GM18499 (cell line): Measurements from ENCODE around the gene ETV6.

ENCODE experiments used
- ATAC-seq: cut with Tn5 transposase; IDR thresholded peaks from one replicate; pipeline ENCODE4 v1.9.1; 2021; ENCODE audit warnings: moderate number of reproducible peaks; ENCODE audit not compliant: insufficient read depth, unreplicated experiment

Gene ETV6

DNA sequence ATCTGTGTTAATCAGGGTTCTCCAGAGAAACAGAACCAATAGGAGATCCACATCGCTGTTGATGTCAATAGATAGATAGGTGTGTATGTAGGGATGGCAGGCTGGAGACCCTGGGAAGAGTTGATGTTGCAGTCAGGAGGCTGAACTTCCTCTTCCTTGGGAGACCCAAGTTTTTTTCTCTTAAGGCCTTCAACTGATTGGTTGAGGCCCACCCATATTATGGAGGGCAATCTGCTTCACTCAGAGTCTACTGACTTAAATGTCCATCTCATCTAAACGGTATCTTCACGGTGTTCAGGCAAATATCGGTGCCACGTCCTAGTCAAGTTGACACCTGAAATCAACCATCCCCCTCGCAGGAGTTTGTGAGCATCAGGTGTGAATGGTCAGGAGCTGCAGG is 63.0 kb downstream of the ETV6 start:
- no peak for ATAC-seq

DNA sequence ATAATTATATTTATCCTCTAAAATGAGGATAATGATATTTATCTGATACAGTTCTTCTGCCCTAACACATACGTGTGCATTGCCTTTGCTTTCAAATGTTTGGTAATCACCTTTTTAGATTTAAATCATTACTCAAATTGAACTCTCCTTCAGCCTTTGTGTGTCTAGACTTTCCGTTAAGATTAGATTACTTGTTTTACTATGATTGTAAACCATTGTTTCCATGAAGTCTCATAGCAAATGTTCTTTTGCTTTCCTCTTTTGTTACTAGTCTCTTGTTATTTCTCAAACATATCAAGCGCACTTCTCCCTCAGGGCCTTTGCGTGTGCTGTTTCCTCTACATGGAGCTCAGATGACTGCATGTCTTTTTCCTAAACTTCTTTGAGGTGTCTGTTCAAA is 63.7 kb downstream of the ETV6 start:
- ATAC-seq, result no peak

DNA sequence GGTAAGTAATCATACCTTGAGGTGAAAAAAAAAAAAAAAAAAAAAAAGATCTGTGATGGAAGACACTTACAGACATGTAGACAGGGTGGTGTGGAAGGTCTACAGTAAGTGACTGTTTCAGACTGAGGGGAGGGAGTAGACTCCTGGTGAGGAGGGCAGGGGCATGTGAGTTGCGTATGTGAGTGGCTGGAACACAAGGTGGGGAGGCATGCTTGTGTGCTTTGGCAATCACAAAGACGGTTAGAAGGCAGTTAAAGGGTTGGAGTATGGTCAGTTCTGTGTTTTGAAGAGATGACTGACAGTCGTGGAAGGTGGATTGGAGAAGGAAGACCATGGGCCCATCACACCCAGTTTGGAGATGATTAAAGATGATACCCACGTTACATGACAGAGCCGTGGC is 65.2 kb downstream of the ETV6 start:
- no peak for ATAC-seq

DNA sequence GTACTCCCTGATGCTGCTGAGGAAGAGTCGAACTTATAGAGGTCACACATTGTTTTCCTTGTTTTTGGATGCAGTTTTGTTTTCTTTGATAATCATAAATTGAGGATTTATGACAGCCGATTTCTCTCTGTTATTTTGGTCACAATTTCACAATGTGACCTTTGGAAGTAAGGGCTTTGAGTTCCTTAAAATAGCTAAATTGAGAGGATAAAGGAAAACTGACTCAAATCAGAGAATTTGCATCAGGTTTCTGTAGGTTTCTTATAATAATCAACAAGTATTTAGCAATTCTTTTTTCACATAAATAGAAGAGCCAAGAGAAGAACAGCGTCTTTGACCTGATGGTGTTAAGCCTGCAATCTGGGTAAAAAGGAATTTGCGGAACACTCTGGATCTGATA is 66.1 kb downstream of the ETV6 start:
- ATAC-seq, result no peak

DNA sequence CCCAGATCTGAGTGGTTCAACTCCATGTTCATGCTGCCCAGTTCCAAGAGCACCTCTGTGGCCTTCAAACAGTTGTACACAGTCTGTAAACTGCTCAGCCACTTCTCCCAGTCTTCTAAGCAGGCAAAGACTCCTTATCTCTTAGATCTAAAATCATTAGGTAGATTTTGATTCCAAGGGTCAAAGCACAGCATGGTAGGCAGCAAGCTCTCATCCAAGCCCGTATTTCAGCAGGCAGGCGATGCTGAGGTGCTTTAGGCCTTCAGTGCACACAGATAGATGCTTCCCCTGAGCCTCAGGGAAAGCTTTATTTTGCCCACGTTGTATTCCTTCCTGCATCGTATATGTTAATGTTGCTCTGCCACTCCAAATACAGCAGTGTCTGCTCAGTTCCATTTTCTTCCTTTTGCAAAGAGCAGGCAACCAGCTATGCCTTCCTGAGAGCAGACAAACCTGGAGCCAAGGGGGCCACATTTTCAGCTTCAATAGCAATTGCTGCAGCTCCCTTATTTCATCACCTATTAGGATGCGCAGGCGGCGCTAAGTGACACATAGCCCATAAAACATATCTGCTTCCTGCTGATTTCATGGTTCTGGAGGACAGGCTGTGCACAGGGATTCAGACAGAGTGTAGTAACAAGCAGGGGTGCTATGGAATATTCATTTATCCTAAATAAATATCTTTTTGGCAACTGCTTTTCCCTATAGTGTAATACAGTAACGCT is 67.5 kb downstream of the ETV6 start:
- ATAC-seq, result no peak

DNA sequence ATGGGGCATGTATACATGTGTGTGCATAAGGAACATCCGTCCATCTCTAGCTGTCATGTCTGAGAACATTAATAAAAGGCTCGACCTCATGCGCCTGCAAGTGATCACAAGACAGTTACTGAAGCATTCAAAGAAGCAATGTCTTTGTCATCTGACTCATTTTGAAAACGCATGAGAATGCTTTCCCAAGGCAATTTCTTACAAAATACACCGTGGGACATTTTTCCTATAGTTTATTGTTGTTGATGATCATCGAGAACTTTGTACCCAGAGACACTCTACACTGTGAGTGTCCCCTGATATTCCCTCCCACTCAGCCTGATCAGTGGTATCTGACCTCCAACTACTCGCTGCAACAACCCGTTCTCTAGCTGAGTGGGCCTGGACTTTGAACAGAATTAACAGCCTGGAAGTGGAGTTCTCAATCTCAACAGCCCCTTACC is 68.1 kb downstream of the ETV6 start:
- no peak for ATAC-seq

DNA sequence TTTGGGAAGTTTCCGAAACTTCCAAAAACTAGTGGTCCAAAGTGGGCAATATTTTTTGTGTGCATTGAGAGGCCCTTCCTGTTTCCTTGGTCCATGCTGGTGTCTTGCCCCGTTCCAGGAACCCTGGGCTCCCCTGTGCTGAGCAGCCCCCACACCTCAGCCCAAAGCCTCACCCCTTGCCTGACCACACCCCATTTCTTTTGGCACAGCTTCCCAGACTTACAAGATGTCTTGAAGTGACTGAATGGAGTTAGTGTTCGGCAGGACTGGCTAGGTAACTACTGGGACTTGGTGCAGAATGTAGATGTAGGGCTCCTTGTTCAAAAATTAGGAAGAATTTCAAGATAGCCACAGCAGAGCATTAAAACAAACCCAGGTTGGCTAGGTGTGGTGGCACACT is 68.6 kb downstream of the ETV6 start:
- no peak for ATAC-seq

DNA sequence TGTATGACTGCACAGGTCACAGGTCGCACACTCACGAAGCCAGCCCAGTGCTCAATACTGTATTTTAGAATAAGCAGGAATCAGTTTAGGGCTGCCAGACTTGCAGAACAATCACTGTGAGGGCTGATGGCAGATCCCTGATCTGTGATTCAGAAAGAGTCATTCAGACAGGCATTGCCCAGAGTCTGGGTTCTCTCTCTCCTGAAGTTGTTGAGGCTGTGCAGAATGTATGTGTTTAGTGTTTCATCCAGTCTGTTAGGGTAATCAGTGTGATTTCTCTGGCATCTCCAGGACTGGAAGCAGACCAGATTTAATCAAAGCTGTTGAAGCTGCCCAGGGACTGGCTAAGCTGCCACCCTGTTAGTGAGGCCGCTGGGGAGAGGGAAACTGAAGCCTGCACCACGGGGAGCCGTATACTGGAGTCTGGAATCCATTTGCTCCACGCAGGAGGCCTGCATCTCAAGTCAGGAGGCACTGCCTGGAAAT is 69.3 kb downstream of the ETV6 start:
- ATAC-seq, result no peak

DNA sequence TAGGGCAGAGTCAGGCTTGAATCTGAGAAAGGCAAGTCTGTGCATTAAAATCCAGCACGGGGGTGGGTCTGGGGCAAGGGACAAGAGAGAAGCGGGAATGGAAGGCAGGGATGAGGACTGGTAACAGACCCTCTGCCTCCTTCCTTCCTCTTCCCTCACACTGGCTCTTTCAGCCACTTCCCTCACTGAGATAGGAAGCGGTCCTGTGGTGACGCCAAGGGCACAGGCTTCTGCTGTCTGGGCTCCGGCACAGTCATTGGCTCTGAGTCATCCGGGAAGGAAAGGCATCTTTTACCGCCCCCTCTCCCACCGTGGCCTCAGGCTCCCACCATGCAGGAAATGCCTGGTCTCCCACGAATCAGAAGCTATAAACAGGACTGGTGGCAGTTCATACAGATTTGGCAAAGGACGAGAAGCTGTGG is 70.2 kb downstream of the ETV6 start:
- ATAC-seq, result no peak

DNA sequence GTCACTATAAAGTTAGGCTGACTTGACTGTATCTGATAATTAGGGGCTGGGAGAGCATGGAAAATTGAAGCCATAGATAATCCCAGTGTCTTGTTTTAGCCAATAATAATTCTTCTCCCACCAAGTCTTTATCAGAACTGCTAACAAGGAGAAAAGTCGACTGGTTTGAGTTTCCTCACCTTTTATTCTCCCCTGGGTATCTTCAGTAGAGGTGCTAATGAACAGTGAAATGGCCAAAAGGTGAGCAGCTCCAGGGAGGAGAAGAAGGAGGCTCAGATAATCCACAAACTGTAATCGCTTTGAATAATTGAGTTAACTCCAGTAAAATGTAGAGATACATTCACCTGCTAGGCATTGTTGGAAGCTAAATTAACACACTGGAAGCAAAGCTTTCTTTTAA is 72.6 kb downstream of the ETV6 start:
- no peak for ATAC-seq

DNA sequence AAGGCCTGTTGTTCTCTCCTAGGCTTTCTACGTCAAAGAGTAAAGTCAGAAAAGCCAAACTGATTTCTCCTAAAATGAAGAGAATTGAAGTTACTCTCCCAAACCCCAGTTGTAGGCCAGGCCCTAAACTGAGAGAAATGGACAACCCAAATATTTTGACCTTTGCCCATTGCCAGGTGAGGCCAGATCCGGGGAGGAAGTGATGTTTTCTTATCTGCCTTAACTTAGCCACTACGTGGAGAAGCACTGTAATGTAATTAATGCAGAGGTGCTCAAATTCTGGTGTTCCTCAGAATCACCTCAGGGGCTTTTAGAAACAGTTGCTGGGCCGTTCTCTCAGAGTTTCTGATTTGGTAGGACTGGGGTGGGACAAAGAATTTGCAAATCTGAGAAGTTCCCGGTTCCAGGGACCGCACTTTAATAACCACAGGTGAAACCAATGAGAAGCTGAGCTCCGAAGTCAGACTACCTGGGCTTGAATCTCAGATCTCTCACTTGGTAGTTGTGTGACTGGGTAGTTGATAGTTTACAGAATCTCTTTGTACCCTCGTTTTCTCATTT is 73.2 kb downstream of the ETV6 start:
- no peak for ATAC-seq

DNA sequence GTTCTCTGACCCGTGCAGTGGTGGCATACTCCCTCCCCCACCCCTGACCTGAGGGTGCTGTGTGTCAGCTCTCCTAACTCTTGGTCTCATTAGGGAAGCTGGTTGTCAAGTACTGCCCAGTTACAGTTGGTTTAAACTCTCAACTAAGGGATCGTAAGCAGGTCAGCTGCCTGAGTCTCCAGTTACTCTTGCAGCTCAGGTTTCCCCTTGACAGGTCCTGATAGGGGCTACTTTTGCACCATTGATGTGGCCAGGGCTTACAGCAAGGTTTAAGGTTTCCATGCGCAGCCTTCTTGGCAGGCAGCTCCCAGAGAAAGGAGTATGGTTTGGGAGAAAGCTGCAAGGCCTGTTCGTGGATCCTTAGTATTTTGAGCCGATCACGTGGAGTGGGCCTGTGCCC is 74.5 kb downstream of the ETV6 start:
- no peak for ATAC-seq

DNA sequence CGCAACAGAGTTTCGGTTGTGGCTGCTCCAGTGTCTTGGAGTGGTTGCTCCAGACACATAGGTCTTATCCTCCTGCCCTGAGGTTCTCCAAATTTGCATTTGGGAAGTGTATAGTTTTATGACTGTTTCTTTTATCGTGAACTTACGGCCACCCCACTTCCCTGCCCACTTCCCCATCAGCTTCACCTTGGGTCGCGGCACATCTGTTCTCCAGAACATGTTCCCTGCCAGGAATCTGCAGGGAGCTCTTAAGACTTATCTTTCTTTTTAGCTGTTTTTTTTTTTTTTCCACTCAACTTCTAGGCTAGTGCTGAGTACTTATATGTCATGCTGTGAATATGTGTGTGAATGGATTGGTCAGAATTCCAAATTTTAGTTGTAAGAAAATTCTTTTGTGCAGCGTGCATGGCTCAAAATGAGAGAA is 75.4 kb downstream of the ETV6 start:
- no peak for ATAC-seq

DNA sequence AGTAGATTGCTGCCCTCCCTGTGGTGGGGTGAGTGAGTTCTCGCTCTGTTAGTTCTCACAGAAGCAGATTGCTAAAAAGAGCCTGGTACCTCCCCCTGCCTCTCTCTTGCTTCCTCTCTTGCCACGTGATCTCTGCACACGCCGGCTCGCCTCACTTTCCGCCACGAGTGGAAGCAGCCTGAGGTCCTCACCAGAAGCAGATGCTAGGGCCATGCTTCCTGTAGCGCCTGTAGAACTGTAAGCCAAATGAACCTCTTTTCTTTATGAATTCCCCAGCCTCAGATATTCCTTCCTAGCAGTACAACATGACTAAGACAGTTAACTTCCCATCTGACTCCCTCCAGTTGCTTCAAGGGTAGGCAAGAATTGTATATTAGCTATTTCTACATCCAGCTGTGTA is 76.2 kb downstream of the ETV6 start:
- ATAC-seq, result no peak

DNA sequence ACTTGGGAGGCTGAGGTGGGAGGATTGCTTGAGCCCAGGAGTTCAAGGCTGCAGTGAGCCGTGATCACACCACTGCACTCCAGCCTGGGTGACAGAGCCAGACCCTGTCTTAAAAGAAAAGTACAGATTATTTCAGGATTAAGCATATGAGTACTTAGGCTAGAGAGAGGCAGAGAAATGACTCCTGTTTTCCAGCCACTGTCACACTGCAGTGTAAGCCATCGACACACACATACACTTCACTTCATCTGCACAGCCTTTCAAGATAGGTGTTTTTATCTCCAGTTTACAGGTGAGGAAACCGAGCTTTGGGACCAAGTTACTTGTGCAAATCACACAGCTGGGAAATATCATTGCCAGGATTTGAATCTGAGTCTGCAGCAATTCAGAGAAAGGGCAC is 77.2 kb downstream of the ETV6 start:
- ATAC-seq, result no peak

DNA sequence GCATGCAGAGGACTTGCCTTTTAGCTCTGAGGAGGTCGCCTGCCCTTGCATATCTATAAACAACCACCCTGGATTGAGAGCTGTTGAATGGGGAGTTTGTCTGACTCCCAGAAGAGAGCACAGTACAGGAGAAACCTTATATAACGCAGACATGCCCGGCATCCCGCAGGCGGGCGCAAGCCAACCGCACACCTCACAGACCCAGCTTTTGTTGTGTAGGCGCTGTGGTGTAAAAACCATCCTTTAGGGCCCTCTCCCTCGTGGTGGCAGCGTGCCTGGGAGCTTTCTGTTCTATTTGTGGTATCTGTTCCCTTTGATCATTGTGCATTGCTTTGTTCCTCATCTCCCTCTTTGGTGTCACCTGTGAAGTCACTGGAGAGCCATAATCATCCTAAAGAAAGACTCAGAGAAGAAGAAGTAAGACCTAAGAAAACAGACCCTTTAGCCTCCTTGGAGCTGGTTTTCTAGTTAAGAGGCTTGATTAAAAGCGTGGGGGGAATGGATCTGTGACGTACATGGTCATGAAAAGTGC is 77.7 kb downstream of the ETV6 start:
- ATAC-seq, result no peak

DNA sequence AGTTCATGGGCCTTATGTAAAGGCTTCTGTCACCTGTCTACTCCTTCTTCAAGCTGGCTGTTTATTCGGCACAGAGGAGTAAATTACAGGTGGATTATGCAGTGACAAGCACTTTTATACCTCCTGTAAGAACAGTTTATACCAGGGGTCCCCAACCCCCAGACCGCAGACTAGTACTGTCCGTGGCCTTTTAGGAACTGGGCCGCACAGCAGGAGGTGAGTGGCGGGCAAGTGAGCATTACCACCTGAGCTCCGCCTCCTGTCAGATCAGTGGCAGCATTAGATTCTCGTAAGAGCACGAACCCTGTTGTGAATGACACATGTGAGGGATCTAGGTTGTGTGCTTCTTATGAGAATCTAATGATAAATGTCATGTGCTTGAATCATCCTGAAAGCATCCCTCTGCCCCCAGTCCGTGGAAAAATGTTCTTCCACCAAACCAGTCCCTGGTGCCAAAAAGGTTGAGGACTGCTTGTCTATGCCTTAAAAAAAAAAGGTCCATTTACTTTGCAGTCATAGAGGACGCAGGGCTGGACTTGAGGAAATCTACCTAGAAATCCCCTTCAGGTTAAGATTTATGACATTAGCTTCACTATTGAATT is 78.8 kb downstream of the ETV6 start:
- ATAC-seq, result no peak

DNA sequence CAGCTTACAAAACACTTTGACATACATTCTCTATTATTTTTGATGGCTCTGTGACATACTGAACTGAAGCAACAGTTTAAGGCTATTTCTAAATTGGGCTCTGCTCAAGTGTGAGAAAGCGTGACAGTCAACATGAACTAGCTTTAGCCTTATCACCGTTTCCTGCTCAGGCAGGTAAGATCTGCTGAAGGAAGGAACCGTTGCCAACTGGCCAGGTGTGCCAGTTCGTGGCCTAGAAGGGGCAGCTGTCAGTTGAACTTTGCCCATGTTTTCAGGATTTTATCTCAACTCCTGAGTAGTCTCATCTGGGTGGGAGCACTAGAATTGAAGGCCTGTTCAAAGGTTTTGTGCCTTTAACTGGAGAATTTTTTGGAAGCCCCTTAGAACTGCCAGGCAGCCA is 79.5 kb downstream of the ETV6 start:
- no peak for ATAC-seq

DNA sequence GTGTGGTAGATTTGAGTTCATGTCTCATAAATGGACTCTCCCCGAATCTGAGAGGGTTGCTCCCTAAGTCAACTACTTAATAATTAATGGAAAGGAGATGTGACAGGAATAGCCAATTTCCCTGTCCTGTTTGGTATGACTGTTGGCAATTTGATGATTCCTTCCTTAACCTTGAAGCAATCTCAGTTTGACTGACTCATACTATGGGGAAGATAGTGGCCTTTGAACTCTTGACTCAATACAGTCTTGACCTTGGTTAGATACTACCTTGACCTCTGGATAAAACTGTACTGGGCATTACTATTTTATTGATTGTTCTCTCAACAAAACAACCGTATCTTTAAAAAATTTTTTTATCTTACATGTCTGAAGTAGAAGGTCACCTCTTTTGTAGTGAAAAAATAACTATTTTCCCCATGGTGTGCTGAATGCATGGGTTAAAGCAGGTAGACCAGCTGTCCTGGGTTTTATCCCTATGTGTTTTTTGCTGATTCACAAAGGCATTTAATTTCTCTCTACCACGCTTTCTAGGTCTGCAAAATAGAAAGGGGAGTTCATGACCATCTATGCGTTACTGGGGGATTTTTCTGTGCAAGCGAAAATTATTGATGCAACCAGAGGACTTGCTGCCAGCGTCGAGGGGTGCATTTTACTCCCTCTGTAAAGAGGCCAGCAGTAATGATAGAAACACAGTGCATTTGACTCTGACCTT is 80.1 kb downstream of the ETV6 start:
- no peak for ATAC-seq

DNA sequence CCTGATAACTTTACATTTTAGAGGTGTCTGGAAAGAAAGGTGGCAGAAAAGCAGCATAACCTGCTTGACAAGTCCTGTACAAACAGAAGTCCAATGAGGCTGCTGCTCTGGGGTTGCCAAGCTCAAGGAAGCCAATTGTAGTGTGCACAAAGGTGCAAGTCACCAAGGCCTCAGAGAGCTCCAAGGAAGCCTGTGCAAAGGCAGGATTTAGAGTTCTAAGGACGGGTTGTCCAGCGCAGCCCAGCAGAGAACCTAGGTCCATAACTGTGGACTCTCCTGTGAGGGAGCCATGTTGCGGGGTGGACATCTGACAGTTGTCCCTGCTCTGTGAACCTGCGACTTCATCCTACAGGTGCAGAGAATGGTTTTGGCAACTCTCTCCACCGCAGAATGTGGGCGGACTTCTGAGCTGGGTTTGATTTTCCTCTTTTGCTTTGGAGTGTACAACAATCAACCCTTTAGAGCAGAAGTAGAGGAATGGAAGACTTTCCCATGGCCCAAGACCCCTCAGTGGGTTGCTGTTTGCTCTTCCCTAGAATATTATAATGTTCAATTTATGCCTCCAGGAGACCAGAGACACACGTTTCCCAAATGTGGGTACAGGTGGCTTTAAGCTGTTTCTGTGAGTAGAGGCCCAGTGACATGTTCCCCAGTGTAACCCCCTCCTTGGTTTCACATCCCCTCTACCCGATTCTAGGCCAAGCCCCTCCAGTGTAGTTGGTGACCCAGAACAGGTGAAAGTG is 81.0 kb downstream of the ETV6 start:
- no peak for ATAC-seq
